Measurements from ENCODE around the gene PAXIP1. TPM values are rescaled to one million over a fixed set of nuclear protein-coding genes. Genes with fewer than 3 reads are reported as not detected.
"Not testable (repeated sequence)": the region's sequence is repeated elsewhere in the genome, so short reads cannot be mapped to it uniquely, and the experiment has no call there.

Gene PAXIP1
- polyA plus RNA-seq, 4 donors = 3.8 to 14.4 (median 6.2) TPM

DNA sequence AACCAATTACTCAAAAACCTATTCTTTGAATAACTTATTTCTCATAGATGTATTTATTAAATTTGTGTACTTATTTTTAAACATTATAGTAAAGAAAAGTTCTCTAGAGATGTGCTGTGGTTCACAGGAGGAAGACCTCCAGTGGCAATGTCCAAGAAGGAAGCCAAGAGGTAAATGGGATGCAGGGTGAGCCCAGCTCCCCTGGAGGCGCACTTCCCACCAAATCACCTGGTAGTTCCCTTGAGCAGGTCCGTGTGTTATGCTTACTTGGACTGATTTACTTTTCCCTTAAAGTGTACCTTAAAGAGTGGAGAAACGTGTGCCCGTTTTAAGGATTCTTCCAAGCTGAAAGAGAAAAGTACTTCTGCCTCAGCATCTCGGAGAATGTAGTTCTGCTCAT is 55.3 kb downstream of the PAXIP1 start:
- no peak overlapping the region for H3K27ac ChIP-seq (ENCODE audit: low read depth in 1 of 3, low read length in 2 of 3)
- no peaks in the 10 kb centered on the region for H3K27me3 ChIP-seq (ENCODE audit: control insufficient read depth in 3 of 3, insufficient read depth in 3 of 3, low read length in 3 of 3)
- no peak for DNase-seq
- H3K4me1 ChIP-seq (ENCODE audit: control insufficient read depth in 3 of 3, insufficient read depth in 2 of 3, low read depth in 1 of 3, low read length in 2 of 3) = no peaks in the 10 kb centered on the region
- peaks cover 6 to 34% (median 8%) of the 10 kb centered on the region in 3 donors for H3K36me3 ChIP-seq (ENCODE audit: control insufficient read depth in 3 of 3, insufficient read depth in 2 of 3, low read depth in 1 of 3, low read length in 3 of 3)
- 82 to 87% (median 86%) methylated on average over 5 of the region's 5 CpGs for WGBS, 3 donors
- H3K4me3 ChIP-seq (ENCODE audit: low read depth in 1 of 3, low read length in 3 of 3) = no peak overlapping the region
- H3K9me3 ChIP-seq (ENCODE audit: control insufficient read depth in 2 of 2, insufficient read depth in 1 of 2, low read depth in 1 of 2, low read length in 1 of 2) = no peaks in the 10 kb centered on the region
- no peak for FAIRE-seq

DNA sequence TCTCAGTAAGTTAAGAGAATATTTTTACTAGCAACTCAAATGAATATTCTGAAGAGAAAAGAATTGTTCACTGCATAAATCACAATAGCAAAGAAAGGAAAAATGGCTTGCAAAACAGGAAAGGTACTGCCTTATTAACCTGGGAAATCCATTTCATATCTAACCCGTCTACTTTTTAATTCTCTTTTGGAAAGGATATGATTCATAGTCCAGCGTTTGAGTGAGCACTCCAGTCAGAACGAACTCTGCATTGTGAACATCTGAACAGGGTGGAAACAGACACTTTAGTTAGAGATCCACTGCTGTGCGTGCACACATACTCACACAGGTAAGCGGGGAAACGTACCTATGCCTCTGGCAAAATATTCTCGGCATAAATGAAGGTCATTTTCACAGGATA is 56.8 kb downstream of the PAXIP1 start:
- Histone ChIP-seq H3K4me1 (ENCODE audit: control insufficient read depth in 3 of 3, insufficient read depth in 2 of 3, low read depth in 1 of 3, low read length in 2 of 3) (no peaks in the 10 kb centered on the region), H3K9me3 (ENCODE audit: control insufficient read depth in 2 of 2, insufficient read depth in 1 of 2, low read depth in 1 of 2, low read length in 1 of 2) (no peaks in the 10 kb centered on the region), H3K36me3 (ENCODE audit: control insufficient read depth in 3 of 3, insufficient read depth in 2 of 3, low read depth in 1 of 3, low read length in 3 of 3) (peaks cover 6 to 30% (median 8%) of the 10 kb centered on the region in 3 donors), H3K27me3 (ENCODE audit: control insufficient read depth in 3 of 3, insufficient read depth in 3 of 3, low read length in 3 of 3) (no peaks in the 10 kb centered on the region), H3K27ac (ENCODE audit: low read depth in 1 of 3, low read length in 2 of 3) (no peak overlapping the region), H3K4me3 (ENCODE audit: low read depth in 1 of 3, low read length in 3 of 3) (no peak overlapping the region)
- FAIRE-seq (no peak), DNase-seq (no peak)
- 87 to 90% (median 90%) methylated on average over 7 of the region's 7 CpGs for WGBS, 3 donors

DNA sequence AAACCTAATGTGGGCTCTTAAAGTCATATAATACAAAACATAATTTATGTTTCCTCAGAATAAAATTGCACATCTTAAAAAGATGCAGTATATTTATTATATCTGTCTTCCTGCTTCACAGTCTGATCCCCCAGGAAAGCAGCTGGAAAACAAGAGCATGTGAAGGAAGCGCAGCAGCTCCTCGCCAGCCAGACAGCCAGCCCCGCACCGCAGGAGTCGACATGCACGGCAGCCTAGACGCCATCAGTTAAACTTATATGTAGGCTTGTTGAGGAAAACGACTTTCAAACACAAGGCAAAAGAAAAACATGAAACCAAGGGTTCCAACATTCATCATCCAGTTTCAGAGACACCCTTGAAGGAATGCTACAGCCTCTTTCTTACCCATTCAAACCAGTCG is 59.0 kb downstream of the PAXIP1 start:
- DNase-seq (no peak), FAIRE-seq (no peak)
- Histone ChIP-seq H3K4me1 (ENCODE audit: control insufficient read depth in 3 of 3, insufficient read depth in 2 of 3, low read depth in 1 of 3, low read length in 2 of 3) (no peaks in the 10 kb centered on the region), H3K36me3 (ENCODE audit: control insufficient read depth in 3 of 3, insufficient read depth in 2 of 3, low read depth in 1 of 3, low read length in 3 of 3) (peaks cover 6 to 24% (median 8%) of the 10 kb centered on the region in 3 donors), H3K4me3 (ENCODE audit: low read depth in 1 of 3, low read length in 3 of 3) (no peak overlapping the region), H3K9me3 (ENCODE audit: control insufficient read depth in 2 of 2, insufficient read depth in 1 of 2, low read depth in 1 of 2, low read length in 1 of 2) (peaks cover 0 to 8% of the 10 kb centered on the region in 2 donors), H3K27me3 (ENCODE audit: control insufficient read depth in 3 of 3, insufficient read depth in 3 of 3, low read length in 3 of 3) (no peaks in the 10 kb centered on the region), H3K27ac (ENCODE audit: low read depth in 1 of 3, low read length in 2 of 3) (no peak overlapping the region)
- WGBS, 3 donors = 83 to 92% (median 85%) methylated on average over 9 of the region's 9 CpGs

DNA sequence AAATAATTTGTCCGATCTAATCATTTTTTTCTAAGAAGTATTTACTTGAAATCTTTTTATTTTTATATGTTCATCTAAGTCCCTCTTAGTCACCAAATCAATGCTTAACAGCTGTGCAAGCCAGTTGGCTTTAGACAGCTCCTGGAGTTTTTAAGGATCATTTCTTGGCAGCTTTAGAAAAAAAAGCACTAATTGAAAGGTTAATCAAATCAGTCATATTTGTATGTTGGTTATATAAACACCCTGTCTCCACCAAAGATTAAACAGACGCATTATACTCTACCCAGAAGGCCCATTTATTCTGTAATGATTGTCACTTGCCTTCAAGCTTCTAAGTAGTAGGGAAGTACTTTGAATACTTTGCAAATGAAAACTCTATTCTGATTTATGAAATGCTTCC is 60.2 kb downstream of the PAXIP1 start:
- WGBS, 3 donors = 74 to 88% (median 86%) methylated on average over 2 of the region's 2 CpGs

DNA sequence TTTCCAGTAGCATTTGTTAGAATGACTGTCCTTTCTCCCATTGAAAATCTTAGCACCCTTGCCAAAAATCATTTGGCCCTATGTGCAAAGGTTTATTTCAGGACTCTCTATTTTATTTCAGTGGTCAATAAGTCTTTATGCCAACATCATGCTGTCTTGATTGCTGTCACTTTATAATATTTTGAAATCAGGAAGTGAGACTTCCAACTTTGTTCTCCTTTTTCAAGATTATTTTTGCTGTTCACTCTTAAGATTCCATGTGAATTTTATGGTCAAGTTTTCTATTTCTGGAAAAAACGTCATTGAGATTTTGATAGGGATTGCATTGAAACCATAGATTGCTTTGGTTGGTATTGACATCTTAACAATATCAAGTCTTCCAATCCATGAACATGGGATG is 65.1 kb downstream of the PAXIP1 start:
- FAIRE-seq = no peak
- H3K36me3 ChIP-seq (ENCODE audit: control insufficient read depth in 3 of 3, insufficient read depth in 2 of 3, low read depth in 1 of 3, low read length in 3 of 3) = no peaks in the 10 kb centered on the region
- no peak for DNase-seq
- no peaks in the 10 kb centered on the region for H3K27me3 ChIP-seq (ENCODE audit: control insufficient read depth in 3 of 3, insufficient read depth in 3 of 3, low read length in 3 of 3)
- no peak overlapping the region for H3K4me3 ChIP-seq (ENCODE audit: low read depth in 1 of 3, low read length in 3 of 3)
- no peak overlapping the region for H3K27ac ChIP-seq (ENCODE audit: low read depth in 1 of 3, low read length in 2 of 3)
- 74 to 82% (median 79%) methylated on average over 1 of the region's 1 CpG for WGBS, 3 donors
- no peaks in the 10 kb centered on the region for H3K4me1 ChIP-seq (ENCODE audit: control insufficient read depth in 3 of 3, insufficient read depth in 2 of 3, low read depth in 1 of 3, low read length in 2 of 3)
- H3K9me3 ChIP-seq (ENCODE audit: control insufficient read depth in 2 of 2, insufficient read depth in 1 of 2, low read depth in 1 of 2, low read length in 1 of 2) = peaks cover 0 to 38% of the 10 kb centered on the region in 2 donors

More for the DNA sequence above, 60.2 kb downstream of the PAXIP1 start:
- Histone ChIP-seq H3K9me3 (ENCODE audit: control insufficient read depth in 2 of 2, insufficient read depth in 1 of 2, low read depth in 1 of 2, low read length in 1 of 2) (peaks cover 0 to 11% of the 10 kb centered on the region in 2 donors), H3K36me3 (ENCODE audit: control insufficient read depth in 3 of 3, insufficient read depth in 2 of 3, low read depth in 1 of 3, low read length in 3 of 3) (peaks cover 6 to 18% (median 8%) of the 10 kb centered on the region in 3 donors), H3K27ac (ENCODE audit: low read depth in 1 of 3, low read length in 2 of 3) (no peak overlapping the region), H3K27me3 (ENCODE audit: control insufficient read depth in 3 of 3, insufficient read depth in 3 of 3, low read length in 3 of 3) (no peaks in the 10 kb centered on the region), H3K4me1 (ENCODE audit: control insufficient read depth in 3 of 3, insufficient read depth in 2 of 3, low read depth in 1 of 3, low read length in 2 of 3) (no peaks in the 10 kb centered on the region), H3K4me3 (ENCODE audit: low read depth in 1 of 3, low read length in 3 of 3) (no peak overlapping the region)
- no peak for DNase-seq
- no peak for FAIRE-seq

DNA sequence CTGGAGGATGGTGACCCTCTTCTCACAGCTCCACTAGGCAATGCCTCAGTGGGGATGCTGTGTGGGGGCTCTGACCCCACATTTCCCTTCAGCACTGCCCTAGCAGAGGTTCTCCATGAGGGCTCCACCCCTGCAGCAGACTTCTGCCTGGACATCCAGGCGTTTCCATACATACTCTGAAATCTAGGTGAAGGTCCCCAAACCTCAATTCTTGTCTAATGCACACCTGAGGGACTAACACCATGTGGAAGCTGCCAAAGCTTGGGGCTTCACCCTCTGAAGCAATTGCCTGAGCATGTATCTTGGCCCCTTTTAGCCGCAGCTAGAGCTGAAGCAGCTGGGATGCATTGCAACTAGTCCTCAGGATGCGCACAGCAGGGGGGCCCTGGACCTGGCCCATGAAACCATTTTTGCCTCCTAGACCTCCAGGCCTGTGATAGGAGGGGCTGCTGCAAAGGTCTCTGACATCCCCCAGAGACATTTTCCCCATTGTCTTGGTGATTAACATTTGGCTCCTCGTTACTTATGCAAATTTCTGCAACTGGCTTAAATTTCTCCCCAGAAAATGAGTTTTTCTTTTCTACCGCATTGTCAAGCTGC is 68.5 kb downstream of the PAXIP1 start:
- not testable (repeated sequence) for FAIRE-seq
- WGBS, 3 donors = 90 to 92% (median 90%) methylated on average over 5 of the region's 5 CpGs

DNA sequence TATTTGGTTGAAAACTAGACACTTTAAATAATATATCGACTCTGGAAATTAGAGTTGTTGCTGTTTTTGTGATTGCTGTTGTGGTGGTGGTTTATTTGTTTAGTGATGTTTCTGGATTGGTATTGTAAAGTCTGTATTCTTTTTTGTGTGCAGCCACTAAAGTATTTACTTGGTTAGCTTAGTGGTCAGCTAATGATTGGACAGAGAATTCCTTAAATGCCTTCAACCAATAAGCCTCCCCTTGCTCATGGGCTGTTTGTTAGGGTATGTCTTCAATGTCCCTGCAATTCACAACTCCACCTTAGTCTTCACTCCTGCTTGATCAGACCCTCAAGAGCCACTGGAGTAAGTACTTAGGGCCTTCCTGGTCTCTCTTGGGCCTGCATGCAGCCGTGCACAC is 71.0 kb downstream of the PAXIP1 start:
- Histone ChIP-seq H3K4me1 (ENCODE audit: control insufficient read depth in 3 of 3, insufficient read depth in 2 of 3, low read depth in 1 of 3, low read length in 2 of 3) (peaks cover 0 to 5% (median 0%) of the 10 kb centered on the region in 3 donors), H3K27ac (ENCODE audit: low read depth in 1 of 3, low read length in 2 of 3) (no peak overlapping the region), H3K36me3 (ENCODE audit: control insufficient read depth in 3 of 3, insufficient read depth in 2 of 3, low read depth in 1 of 3, low read length in 3 of 3) (no peaks in the 10 kb centered on the region), H3K4me3 (ENCODE audit: low read depth in 1 of 3, low read length in 3 of 3) (no peak overlapping the region), H3K27me3 (ENCODE audit: control insufficient read depth in 3 of 3, insufficient read depth in 3 of 3, low read length in 3 of 3) (no peaks in the 10 kb centered on the region), H3K9me3 (ENCODE audit: control insufficient read depth in 2 of 2, insufficient read depth in 1 of 2, low read depth in 1 of 2, low read length in 1 of 2) (peaks cover 0 to 29% of the 10 kb centered on the region in 2 donors)
- FAIRE-seq (no peak), DNase-seq (no peak)
- 93 to 98% (median 93%) methylated on average over 2 of the region's 2 CpGs for WGBS, 3 donors

More for the DNA sequence above, 68.5 kb downstream of the PAXIP1 start:
- H3K27ac ChIP-seq (ENCODE audit: low read depth in 1 of 3, low read length in 2 of 3); DNase-seq; H3K27me3 ChIP-seq (ENCODE audit: control insufficient read depth in 3 of 3, insufficient read depth in 3 of 3, low read length in 3 of 3); H3K4me1 ChIP-seq (ENCODE audit: control insufficient read depth in 3 of 3, insufficient read depth in 2 of 3, low read depth in 1 of 3, low read length in 2 of 3); H3K4me3 ChIP-seq (ENCODE audit: low read depth in 1 of 3, low read length in 3 of 3); H3K36me3 ChIP-seq (ENCODE audit: control insufficient read depth in 3 of 3, insufficient read depth in 2 of 3, low read depth in 1 of 3, low read length in 3 of 3): not testable (repeated sequence)
- peaks cover 0 to 34% of the 10 kb centered on the region in 2 donors for H3K9me3 ChIP-seq (ENCODE audit: control insufficient read depth in 2 of 2, insufficient read depth in 1 of 2, low read depth in 1 of 2, low read length in 1 of 2)

DNA sequence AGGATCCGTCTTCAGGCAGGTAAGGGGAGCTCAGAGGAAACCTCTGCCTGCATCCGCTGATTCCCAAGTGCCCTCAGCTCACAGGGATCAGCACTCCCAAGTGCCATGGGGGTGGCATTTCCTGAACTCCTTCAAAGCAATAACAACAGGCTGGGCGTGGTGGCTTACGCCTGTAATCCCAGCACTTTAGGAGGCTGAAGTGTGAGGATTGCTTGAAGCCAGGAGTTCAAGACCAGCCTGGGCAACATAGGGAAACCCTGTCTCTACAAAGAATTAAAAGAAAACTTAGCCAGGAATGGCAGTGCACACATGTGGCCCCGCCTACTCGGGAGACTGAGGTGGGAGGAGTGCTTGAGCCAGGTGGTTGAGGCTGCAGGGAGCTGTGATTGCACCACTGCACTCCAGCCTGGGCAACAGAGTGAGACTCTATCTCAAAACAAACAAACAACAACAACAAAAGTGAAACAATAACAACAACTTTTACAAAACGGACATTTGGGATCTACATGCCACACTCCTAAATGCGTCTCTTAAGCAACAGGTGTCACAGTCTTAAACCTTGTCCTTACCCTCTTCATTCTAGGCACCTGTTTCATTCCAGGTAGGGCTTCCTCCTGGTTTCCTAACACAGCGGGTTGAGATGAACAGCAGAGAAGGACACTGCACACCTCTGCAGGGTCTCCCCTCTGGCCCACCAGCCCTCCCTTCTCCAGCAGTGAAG is 73.8 kb downstream of the PAXIP1 start:
- H3K27me3 ChIP-seq (ENCODE audit: control insufficient read depth in 3 of 3, insufficient read depth in 3 of 3, low read length in 3 of 3) = no peaks in the 10 kb centered on the region
- FAIRE-seq (no peak), DNase-seq (peak in 1 of 2 donors; percentile 66)
- H3K4me3 ChIP-seq (ENCODE audit: low read depth in 1 of 3, low read length in 3 of 3) = peak overlapping the region in 2 of 3 donors; percentile 54 to 72
- no peaks in the 10 kb centered on the region for H3K36me3 ChIP-seq (ENCODE audit: control insufficient read depth in 3 of 3, insufficient read depth in 2 of 3, low read depth in 1 of 3, low read length in 3 of 3)
- peak overlapping the region; percentile 74 to 95 (median 93) for H3K27ac ChIP-seq (ENCODE audit: low read depth in 1 of 3, low read length in 2 of 3)
- H3K4me1 ChIP-seq (ENCODE audit: control insufficient read depth in 3 of 3, insufficient read depth in 2 of 3, low read depth in 1 of 3, low read length in 2 of 3) = peaks cover 0 to 5% (median 0%) of the 10 kb centered on the region in 3 donors
- whole genome bisulfite sequencing, 3 donors = 39 to 63% (median 43%) methylated on average over 9 of the region's 9 CpGs
- peaks cover 0 to 14% of the 10 kb centered on the region in 2 donors for H3K9me3 ChIP-seq (ENCODE audit: control insufficient read depth in 2 of 2, insufficient read depth in 1 of 2, low read depth in 1 of 2, low read length in 1 of 2)
